ENCODE measurements around the gene GTPBP6.
"Not testable (repeated sequence)": the region's sequence is repeated elsewhere in the genome, so short reads cannot be mapped to it uniquely, and the experiment has no call there.

GTPBP6 gene

GRCh38 chrX:261167-261918 lies 57.3 kb downstream of the GTPBP6 start:
- no peak for DNase-seq

GRCh38 chrX:259692-260355 lies 58.8 kb downstream of the GTPBP6 start:
- DNase-seq: peak; percentile 17

- DNase-seq: no peak
Observed at GRCh38 chrX:258291-259040, 60.1 kb downstream of the GTPBP6 start.

- no peak for DNase-seq
Observed at GRCh38 chrX:257681-258289, 60.8 kb downstream of the GTPBP6 start.

GRCh38 chrX:257054-257453 lies 61.5 kb downstream of the GTPBP6 start:
- DNase-seq: not testable (repeated sequence)

GRCh38 chrX:255923-256331 lies 62.7 kb downstream of the GTPBP6 start:
- DNase-seq: no peak
